ENCODE data around the gene DGKB.

- TF ChIP-seq POLR2A (IDR thresholded peaks at IDR 0.05): no peak
- no peak for TF ChIP-seq CTCF (IDR thresholded peaks at IDR 0.05)
Measured at GRCh38 chr7:14294637-14295036, 607.9 kb downstream of the DGKB start.

Data from adrenal gland (tissue), 5 donors.